Measurements from ENCODE around the gene CYP2C19.

DNA sequence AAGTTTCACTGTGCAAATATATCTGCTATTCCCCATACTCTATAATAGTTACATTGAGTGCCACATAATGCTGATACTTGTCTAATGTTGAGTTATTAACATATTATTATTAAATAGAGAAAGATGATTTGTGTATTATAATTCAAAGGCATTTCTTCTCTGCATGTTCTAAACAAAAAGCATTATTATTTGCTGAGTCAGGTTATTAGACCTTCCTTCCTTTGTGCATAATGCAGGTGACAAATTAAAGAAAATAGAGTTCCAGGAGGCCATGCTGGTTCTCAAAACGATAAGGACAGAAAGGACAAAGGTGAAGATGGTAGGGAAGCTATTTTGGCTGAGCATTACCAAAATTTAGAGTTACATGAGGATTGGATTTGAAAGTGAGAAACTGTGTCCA is 90.6 kb downstream of the CYP2C19 start:
- TF ChIP-seq POLR2A (IDR thresholded peaks at IDR 0.05): no peak
- TF ChIP-seq, protein P1, sequence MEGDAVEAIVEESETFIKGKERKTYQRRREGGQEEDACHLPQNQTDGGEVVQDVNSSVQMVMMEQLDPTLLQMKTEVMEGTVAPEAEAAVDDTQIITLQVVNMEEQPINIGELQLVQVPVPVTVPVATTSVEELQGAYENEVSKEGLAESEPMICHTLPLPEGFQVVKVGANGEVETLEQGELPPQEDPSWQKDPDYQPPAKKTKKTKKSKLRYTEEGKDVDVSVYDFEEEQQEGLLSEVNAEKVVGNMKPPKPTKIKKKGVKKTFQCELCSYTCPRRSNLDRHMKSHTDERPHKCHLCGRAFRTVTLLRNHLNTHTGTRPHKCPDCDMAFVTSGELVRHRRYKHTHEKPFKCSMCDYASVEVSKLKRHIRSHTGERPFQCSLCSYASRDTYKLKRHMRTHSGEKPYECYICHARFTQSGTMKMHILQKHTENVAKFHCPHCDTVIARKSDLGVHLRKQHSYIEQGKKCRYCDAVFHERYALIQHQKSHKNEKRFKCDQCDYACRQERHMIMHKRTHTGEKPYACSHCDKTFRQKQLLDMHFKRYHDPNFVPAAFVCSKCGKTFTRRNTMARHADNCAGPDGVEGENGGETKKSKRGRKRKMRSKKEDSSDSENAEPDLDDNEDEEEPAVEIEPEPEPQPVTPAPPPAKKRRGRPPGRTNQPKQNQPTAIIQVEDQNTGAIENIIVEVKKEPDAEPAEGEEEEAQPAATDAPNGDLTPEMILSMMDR (IDR thresholded peaks at IDR 0.05): no peak

All from adrenal gland (tissue), 5 donors.